Activated T-helper 1 cell treated with anti-CD3 and anti-CD28 coated beads, Interleukin-2, amount 50 U/mL, for 16 hours (primary cell): Measurements from ENCODE around the gene SLC16A9.
"Not testable (repeated sequence)": the region's sequence is repeated elsewhere in the genome, so short reads cannot be mapped to it uniquely, and the experiment has no call there.

Experiments
- DNase-seq, 2 donors: peaks; one replicate each; pipeline ENCODE4 v3.0.0-alpha.2; 2020; ENCODE audit warnings: low read depth in 1 of 2, low spot score in 1 of 2

SLC16A9 gene, protein sequence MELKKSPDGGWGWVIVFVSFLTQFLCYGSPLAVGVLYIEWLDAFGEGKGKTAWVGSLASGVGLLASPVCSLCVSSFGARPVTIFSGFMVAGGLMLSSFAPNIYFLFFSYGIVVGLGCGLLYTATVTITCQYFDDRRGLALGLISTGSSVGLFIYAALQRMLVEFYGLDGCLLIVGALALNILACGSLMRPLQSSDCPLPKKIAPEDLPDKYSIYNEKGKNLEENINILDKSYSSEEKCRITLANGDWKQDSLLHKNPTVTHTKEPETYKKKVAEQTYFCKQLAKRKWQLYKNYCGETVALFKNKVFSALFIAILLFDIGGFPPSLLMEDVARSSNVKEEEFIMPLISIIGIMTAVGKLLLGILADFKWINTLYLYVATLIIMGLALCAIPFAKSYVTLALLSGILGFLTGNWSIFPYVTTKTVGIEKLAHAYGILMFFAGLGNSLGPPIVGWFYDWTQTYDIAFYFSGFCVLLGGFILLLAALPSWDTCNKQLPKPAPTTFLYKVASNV

GRCh38 chr10:59709395-59710125 lies at the start of gene SLC16A9:
TSS of gene SLC16A9 (minus strand) at chr10:59709850. CDS start at chr10:59684291, 25,559 bp downstream.
- DNase-seq: no peak

DNA sequence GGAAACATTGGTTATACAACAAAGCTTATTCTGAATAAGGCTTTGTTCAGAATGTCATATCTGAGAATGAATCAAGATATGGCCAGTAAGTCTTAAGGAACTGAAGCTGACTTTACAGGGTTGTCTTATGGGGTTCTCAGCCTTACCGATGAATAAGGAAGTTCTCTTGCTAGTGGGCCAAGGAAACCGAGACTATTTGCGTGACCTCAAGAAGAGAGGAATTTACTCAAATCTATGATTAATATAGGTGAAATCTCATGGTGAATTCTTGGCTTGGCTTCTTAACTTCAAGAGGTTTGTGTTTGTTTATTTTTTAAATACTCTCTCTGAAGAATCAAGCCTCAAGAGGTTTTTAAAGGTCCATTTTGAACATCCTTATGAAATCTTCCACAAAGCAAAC lies 48.3 kb upstream of the SLC16A9 start:
- no peak for DNase-seq

GRCh38 chr10:59754951-59755350 lies 45.3 kb upstream of the SLC16A9 start:
- no peak for DNase-seq

DNA sequence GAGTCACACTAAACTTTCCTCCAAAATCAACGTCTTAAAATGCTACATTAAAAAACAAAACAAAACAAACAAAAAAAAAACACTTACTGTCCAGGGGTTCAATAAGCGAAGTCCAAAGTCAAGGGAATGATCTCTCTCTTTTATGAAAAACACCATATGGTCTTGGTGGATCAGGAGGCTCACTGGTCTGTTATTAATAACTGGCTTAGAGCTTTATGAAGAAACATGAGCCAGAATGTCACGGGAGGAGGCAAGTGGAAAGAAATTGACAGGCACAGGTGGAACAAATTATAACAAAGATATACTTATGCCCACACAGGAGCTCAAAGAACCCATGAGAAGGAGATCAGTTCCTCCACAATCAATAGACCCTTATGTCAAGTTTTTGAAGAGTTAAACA lies 43.6 kb upstream of the SLC16A9 start, which contains the start of gene MRLN:
MRLN (minus strand) TSS at position 189 of the 400 bp plus-strand sequence.
- DNase-seq: no peak

DNA sequence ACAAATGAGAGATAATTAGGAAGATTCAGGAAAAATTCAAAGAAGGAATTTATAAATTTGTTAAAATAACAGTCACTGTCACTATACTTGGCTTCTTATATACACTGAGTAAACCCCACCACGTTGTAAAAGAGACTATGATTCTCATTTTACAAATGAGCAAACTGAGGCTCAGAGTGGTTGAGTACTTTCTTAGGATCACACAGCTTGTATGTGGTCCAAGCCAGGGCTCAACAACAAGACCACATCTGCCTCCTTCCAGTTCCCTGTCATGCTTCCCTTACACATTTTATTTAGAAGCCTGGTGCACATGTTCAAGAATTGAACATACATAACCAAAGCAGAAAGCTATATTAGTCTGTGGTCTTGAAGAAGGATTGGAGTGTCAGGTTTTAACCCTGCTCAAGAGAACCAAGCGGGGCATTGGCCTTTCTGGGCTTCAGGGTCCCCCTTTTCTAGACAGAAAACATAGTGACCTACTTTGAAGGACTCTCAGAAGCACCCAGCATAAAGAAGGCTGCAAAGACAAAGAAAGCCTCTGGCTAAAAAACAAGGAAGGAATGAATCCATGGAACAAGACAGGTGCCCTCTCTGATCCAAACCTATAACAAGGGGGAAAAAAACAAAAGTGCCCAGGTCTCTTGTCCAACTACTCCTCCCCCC lies 42.8 kb upstream of the SLC16A9 start:
- DNase-seq: no peak

GRCh38 chr10:59750155-59750945 lies 40.7 kb upstream of the SLC16A9 start:
- DNase-seq: no peak

- DNase-seq: no peak
These were observed 39.2 kb upstream of the SLC16A9 start for GRCh38 chr10:59748834-59749233.

- no peak for DNase-seq
These were observed 35.6 kb upstream of the SLC16A9 start for GRCh38 chr10:59745163-59745650.

DNA sequence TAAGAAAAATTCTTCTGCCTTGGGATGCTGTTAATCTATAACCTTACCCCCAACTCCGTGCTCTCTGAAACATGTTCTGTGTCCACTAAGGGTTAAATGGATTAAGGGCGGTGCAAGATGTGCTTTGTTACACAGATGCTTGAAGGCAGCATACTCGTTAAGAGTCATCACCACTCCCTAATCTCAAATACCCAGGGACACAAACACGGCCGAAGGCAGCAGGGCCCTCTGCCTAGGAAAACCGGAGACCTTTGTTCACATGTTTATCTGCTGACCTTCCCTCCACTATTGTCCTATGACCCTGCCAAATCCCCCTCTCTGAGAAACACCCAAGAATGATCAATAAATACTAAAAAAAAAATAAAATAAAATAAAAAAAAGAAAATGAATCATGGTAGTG lies 35.1 kb upstream of the SLC16A9 start:
- DNase-seq: not testable (repeated sequence)

GRCh38 chr10:59744156-59744555 lies 34.5 kb upstream of the SLC16A9 start:
- DNase-seq: not testable (repeated sequence)

DNA sequence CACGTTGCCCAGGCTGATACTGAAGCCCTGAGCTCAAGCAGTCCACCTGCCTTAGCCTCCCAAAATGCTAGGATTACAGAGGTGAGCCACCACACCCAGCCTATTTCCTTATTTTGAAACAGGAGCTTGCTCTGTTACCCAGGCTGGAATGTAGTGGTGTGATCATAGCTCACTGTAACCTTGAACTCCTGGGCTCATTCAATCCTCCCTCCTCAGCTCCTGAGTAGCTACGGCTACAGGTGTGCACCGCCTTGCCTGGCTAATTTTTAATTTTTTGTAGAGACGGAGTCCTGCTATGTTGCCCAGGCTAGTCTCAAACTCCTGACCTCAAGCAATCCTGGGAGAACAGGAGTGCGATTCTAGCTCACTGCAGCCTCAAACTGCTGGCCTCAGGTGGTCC lies 31.9 kb upstream of the SLC16A9 start:
- DNase-seq: no peak

DNA sequence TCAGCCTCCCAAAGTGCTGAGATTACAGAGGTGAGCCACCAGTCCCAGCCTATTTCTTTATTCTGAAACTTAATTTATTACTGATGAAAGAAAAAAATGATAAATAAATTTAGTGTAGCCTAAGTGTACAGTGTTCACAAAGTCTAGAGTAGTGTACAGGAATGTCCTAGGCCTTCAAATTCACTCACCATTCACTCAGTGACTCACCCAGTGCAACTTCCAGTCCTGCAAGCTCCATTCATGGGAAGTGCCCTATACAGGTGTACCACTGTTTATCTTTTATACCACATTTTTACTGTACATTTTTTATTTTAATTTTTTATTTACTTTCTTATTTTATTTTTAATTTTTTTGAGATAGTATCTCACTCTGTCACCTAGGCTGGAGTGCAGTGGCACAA lies 31.4 kb upstream of the SLC16A9 start:
- DNase-seq: no peak

- DNase-seq: no peak
These were observed 27.1 kb upstream of the SLC16A9 start for GRCh38 chr10:59736749-59737148.

- no peak for DNase-seq
These were observed 25.6 kb upstream of the SLC16A9 start for GRCh38 chr10:59735296-59735695.

DNA sequence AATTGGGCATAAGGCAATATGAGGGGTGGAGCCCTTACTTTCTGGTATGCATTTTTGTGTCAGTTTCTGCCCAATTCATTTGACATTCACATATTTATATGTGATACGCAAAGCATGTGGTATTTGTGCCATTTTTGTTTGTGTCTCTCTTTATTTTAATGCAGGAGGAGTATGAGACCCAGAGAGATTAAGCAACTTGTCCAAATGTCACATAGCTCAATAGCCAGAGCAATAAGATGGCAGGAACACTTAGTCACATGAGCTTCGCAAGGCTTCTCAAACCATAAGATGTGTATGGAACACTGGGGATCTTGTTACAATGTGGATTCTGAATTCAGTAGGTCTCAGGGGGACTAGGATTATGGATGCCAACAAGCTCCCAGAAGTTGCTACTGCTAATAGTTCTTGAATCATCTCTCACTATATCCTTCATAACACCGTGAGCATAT lies 24.4 kb upstream of the SLC16A9 start:
- no peak for DNase-seq

- DNase-seq: not testable (repeated sequence)
These were observed 23.8 kb upstream of the SLC16A9 start for GRCh38 chr10:59733321-59734013.

DNA sequence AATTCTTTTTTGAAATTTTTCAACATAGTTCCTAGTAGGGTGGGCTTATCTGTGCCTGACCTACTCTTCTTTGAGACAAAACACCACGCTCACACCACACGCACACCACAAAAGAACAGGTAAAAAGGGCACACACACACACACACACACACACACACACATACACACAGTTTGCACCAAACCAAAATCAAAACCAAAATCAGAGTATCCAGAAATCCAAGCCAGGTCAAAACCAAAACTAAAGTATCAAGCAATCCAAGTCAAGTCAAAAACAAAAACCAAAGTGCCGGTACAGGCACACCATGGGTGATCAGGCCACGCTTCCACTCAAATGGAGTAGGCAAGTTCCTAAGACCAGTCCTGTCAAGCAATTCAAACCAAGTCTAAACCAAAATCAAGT lies 23.2 kb upstream of the SLC16A9 start:
- not testable (repeated sequence) for DNase-seq

- DNase-seq: not testable (repeated sequence)
These were observed 19.5 kb upstream of the SLC16A9 start for GRCh38 chr10:59729167-59729566.

DNA sequence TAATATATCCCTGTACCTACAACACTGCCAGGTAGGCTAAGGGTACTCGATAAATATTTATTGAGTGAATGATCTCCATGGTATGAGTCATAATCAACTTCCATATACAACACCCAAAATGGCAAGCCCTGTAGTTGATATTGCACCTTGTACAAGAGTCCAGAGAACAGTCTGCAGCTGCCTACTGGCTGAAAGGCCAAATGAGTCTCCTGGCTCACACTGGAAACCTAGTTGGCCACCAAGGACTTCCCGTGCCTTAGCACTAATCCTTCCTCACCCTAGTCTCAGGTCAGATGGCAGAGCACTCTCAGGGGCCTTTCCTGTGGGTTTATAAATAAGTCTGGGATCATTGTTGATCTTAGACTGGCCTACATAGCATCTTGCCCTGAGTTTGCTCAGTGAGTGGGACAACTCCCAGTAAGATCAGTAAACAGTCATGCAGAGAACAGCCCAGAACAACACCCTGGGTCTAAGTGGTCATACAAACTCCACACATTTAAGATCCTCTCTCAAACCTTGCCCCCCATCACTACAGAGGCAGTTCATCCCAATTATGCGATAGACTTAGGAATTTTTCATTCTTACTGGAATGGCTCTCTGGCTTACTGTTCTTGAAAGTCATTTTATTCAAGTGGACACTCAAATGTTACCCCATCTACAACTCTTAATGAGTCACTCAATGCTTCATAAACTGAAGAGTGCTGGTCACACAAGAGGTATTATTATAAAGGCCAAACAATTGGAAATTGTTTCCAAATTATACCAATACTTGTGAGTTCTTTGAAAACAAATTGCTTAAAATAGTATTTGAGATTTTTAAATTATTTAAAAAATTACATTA lies 14.7 kb upstream of the SLC16A9 start:
- no peak for DNase-seq
